Omental fat pad (tissue), 4 donors: ENCODE results near the gene ZBTB8A. TPM values are rescaled to one million over a fixed set of nuclear protein-coding genes. Genes with fewer than 3 reads are reported as not detected.
"Not testable (repeated sequence)": the region's sequence is repeated elsewhere in the genome, so short reads cannot be mapped to it uniquely, and the experiment has no call there.

ENCODE experiments used
- ATAC-seq: fragments of 150-250 bp; one replicate; pipeline ENCODE4 v1.9.1; 2016; ENCODE audit warnings: mild to moderate bottlenecking, moderate library complexity; ENCODE audit not compliant: low FRiP score
- DNase-seq: peaks from one replicate; pipeline ENCODE4 v3.0.0-alpha.2; 2019; ENCODE audit warnings: low spot score
- total RNA-seq, 4 donors: library from RNA; depleted of rRNA; stranded (reverse); fragments of >200 nt; gene quantifications; one replicate each; pipeline ENCODE4 v1.1.0, GENCODE V29; 2016
- TF ChIP-seq, protein P1 (sequence below), 3 donors: fragments of 450-650 bp; IDR thresholded peaks; one replicate each; pipeline ENCODE4 v1.5.1; 2016 to 2017; ENCODE audit warnings: antibody characterized with exemption in 3 of 3, mild to moderate bottlenecking in 3 of 3, moderate library complexity in 2 of 3

ZBTB8A gene
- total RNA-seq, 4 donors from 2014 or later: 5.4 to 10.9 (median 7.0) TPM

DNA sequence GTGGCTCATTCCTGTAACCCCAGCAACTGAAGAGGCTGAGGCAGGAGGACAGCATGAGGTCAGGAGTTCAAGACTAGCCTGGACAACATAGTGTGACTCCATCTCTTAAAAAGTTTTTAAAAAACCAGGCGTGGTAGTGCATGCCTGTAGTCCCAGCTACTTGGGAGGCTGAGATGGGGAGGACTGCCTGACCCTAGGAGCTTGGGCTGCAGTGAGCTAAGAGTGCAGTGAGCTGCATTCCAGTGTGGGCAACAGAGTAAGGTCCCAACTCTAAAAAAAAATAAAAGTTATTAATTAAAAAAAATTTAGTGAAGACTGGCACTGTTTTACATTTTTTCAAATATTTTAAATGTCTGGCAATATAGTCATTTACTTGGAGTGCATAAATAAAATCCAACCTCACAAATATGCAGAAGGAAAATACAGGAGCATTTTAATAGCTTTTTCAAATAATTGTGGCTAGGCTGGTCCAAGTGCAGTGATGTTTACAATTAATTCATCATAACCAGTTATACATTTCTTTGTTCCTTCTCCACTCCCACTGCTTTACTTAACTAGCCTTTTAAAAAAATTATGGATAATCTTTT, 100.4 kb downstream of the ZBTB8A start:
- TF ChIP-seq, protein P1, sequence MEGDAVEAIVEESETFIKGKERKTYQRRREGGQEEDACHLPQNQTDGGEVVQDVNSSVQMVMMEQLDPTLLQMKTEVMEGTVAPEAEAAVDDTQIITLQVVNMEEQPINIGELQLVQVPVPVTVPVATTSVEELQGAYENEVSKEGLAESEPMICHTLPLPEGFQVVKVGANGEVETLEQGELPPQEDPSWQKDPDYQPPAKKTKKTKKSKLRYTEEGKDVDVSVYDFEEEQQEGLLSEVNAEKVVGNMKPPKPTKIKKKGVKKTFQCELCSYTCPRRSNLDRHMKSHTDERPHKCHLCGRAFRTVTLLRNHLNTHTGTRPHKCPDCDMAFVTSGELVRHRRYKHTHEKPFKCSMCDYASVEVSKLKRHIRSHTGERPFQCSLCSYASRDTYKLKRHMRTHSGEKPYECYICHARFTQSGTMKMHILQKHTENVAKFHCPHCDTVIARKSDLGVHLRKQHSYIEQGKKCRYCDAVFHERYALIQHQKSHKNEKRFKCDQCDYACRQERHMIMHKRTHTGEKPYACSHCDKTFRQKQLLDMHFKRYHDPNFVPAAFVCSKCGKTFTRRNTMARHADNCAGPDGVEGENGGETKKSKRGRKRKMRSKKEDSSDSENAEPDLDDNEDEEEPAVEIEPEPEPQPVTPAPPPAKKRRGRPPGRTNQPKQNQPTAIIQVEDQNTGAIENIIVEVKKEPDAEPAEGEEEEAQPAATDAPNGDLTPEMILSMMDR (IDR thresholded peaks at IDR 0.05): no peak
- DNase-seq (no peak), ATAC-seq (no peak)

DNA sequence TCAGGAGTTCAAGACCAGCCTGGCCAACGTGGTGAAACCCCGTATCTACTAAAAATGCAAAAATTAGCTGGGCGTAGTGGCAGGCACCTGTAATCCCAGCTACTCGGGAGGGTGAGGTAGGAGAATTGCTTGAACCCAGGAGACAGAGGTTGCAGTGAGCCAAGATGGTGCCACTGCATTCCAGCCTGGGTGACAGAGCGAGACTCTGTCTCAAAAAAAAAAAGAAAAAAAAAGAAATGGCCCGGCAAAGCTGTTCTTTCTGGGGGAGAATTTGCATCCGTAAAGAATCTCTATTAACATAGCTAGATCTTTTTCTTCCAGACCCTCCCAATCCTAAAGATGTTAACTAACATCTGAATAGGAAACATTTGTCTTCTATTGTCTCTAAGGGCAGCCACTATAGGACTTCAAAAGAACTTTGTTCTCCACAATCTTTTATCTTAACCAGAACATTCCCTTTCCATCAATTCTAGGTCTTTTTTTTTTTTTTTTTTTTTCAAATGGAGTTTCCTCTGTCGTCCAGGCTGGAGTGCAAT, 103.1 kb downstream of the ZBTB8A start:
- DNase-seq, ATAC-seq: not testable (repeated sequence)

DNA sequence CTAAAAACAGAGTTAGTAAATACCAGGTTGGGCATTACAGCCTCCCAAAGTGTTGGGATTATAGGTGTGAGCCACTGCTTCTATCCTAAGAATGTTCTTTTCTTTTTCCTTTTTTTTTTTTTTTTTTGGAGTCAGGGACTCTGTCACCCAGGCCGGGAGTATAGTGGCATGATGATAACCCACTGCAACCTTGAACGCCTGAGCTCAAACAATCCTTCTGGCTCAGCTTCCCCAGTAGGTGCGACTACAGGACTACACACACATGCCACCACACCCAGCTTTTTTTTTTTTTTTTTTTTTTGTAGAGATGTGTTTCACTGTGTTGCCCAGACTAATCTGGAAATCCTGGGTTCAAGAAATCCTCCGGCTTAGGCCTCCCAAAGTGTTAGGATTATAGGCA, 105.2 kb downstream of the ZBTB8A start:
- TF ChIP-seq, protein P1 (IDR thresholded peaks at IDR 0.05): no peak
- ATAC-seq: no peak
- no peak for DNase-seq

DNA sequence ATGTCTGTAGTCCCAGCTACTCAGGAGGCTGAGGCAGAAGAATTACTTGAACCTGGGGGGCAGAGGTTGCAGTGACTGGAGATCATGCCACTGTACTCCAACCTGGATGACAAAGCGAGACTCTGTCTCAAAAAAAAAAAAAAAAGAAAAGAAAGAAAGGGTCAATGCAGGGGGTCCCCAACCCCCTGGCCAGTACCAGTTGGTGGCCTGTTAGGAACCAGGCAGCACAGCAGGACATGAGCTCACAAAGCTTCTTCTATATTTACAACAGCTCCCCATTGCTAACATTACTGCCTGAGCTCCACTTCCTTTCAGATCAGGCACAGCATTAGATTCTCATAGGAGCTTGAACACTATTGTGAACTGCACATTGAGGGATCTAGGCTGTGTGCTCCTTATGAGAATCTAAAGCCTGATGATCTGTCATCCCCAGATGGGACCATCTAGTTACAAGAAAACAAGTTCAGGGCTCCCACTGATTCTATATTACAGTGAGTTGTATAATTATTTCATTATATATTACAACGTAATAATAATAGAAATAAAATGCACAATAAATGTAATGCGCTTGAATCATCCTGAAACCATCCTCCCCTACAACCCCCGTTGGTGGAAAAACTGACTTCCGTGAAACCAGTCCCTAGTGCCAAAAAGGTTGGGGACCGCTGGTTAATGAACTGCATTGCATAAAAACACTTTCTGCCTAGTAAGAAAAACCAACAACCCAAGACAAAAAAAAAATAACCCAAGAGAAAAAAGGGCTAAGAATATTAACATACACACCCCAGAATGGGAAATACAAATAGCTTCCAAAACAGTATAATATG, 108.3 kb downstream of the ZBTB8A start:
- no peak for ATAC-seq
- DNase-seq: no peak
- TF ChIP-seq, protein P1 (IDR thresholded peaks at IDR 0.05): no peak

DNA sequence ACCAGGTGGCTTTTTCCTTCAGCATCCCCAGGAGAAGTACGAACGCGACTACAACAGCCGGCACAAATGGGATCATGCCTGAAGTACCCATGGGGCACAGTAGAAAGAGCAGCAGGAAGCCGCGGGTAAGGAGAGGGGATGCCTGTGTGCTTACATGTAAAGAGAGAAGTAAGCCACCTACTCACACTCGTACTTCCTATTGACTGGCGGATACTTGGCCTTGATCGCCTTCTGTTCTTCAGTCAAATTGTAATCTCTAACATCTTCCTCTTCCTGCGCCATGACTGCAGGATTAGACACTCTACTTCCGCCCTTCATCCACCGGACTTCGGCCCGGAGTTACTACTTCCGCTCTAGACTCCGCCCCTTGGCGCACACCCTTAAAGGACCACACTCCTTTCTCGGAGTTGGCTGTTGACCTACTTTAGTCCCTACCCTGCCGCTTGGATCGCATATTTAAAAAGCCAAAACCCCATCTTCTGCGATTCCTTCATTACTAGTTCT, 111.1 kb downstream of the ZBTB8A start, which contains the start of gene ZBTB8OS:
Gene ZBTB8OS (minus strand): TSS at position 303 of the 504 bp plus-strand sequence. CDS start 21 bp downstream, at position 282.
- TF ChIP-seq, protein P1 (IDR thresholded peaks at IDR 0.05): no peak

DNA sequence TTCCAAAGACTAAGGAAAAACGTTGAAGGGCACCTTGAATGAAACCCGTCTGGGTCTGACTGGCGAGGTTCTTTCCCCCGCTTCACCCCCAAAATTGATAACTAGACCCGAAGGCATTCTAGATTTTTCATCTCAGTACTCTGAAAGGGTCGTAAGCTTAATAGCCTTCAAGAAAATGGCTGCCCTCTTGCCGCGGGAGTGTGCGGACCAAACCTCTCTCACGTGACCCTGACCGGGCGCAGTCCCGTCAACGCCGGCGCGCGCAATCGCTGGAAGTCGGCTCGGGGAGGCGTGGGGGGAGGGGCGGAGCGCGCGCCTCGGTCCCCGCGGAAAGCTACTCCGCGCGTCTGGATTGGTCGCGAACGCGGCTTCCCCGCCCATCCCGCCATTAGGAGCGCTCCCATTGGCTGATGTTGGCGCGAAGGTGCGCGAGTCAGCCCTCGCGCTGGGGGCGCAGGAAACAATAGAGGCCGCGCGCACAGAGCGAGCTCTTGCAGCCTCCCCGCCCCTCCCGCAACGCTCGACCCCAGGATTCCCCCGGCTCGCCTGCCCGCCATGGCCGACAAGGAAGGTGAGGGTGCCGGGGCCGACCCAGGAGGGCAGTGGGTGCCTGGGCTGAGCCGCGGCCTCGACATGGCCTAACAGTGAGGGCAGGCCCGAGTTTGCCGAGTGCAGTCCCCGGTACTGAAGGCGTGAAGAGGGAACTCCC, 111.7 kb downstream of the ZBTB8A start, which contains the start of gene RBBP4:
Gene RBBP4 (plus strand): TSS at position 457 of the 709 bp plus-strand sequence. CDS start 99 bp downstream, at position 556.
- TF ChIP-seq, protein P1 (IDR thresholded peaks at IDR 0.05): no peak
- DNase-seq (peak; percentile 87), ATAC-seq (peak; percentile 98)

More for the DNA sequence above, 111.1 kb downstream of the ZBTB8A start, which contains the start of gene ZBTB8OS:
- DNase-seq (peak; percentile 88), ATAC-seq (peak; percentile 91)
